AG20443 (cell line): Measurements from ENCODE around the gene CA10.

Experiments used
- DNase-seq: peaks from one replicate; pipeline ENCODE4 v3.0.0; 2012; ENCODE audit warnings: low spot score, mixed read lengths

CA10 gene

GRCh38 chr17:51724043-51724580 is 434.4 kb downstream of the CA10 start:
- DNase-seq: no peak

- DNase-seq: no peak
These were observed 435.5 kb downstream of the CA10 start for GRCh38 chr17:51722994-51723393.

- DNase-seq: no peak
These were observed 436.8 kb downstream of the CA10 start for GRCh38 chr17:51721730-51722129.

- DNase-seq: no peak
These were observed 438.1 kb downstream of the CA10 start for GRCh38 chr17:51720439-51720838.

GRCh38 chr17:51718983-51719382 is 439.5 kb downstream of the CA10 start:
- DNase-seq: no peak

GRCh38 chr17:51711581-51711980 is 446.9 kb downstream of the CA10 start:
- no peak for DNase-seq

GRCh38 chr17:51710634-51710979 is 447.9 kb downstream of the CA10 start:
- no peak for DNase-seq

- DNase-seq: no peak
These were observed 448.6 kb downstream of the CA10 start for GRCh38 chr17:51709694-51710633.

- DNase-seq: no peak
These were observed 451.3 kb downstream of the CA10 start for GRCh38 chr17:51707216-51707615.

GRCh38 chr17:51706093-51706492 is 452.4 kb downstream of the CA10 start:
- no peak for DNase-seq

GRCh38 chr17:51703361-51704341 is 454.9 kb downstream of the CA10 start:
- DNase-seq: no peak

- DNase-seq: no peak
These were observed 455.6 kb downstream of the CA10 start for GRCh38 chr17:51702963-51703360.

- no peak for DNase-seq
These were observed 457.0 kb downstream of the CA10 start for GRCh38 chr17:51701501-51701900.

GRCh38 chr17:51700011-51700760 is 458.3 kb downstream of the CA10 start:
- no peak for DNase-seq

GRCh38 chr17:51699303-51699702 is 459.2 kb downstream of the CA10 start:
- DNase-seq: no peak

- no peak for DNase-seq
These were observed 465.6 kb downstream of the CA10 start for GRCh38 chr17:51692917-51693316.

- DNase-seq: no peak
These were observed 470.6 kb downstream of the CA10 start for GRCh38 chr17:51687887-51688286.

GRCh38 chr17:51685287-51685909 is 473.1 kb downstream of the CA10 start:
- DNase-seq: no peak

GRCh38 chr17:51684214-51684613 is 474.3 kb downstream of the CA10 start:
- no peak for DNase-seq

GRCh38 chr17:51683291-51683690 is 475.2 kb downstream of the CA10 start:
- no peak for DNase-seq

GRCh38 chr17:51682115-51682514 is 476.4 kb downstream of the CA10 start:
- DNase-seq: no peak
